HepG2 (cell line): ENCODE results near the gene VRK2. TPM values are rescaled to one million over a fixed set of nuclear protein-coding genes. Genes with fewer than 3 reads are reported as not detected.

Experiments
- HOXA3 ChIP-seq: sonication (generic); formaldehyde crosslinking; IDR thresholded peaks from 2 replicates; pipeline ENCODE4 v1.5.0; 2020; ENCODE audit warnings: missing genetic modification reagents
- HOXA7 ChIP-seq: sonication (generic); formaldehyde crosslinking; IDR thresholded peaks from 2 replicates; pipeline ENCODE4 v1.8.1; 2022; ENCODE audit warnings: mild to moderate bottlenecking, missing genetic modification reagents, moderate library complexity
- JDP2 ChIP-seq: sonication (generic); formaldehyde crosslinking; IDR thresholded peaks from 2 replicates; pipeline ENCODE4 v1.8.1; 2022; ENCODE audit warnings: missing genetic modification reagents, borderline replicate concordance
- NCOA5 ChIP-seq: sonication (generic); formaldehyde crosslinking; IDR thresholded peaks from 2 replicates; pipeline ENCODE4 v1.4.0; 2020; ENCODE audit warnings: missing genetic modification reagents
- PAX8 ChIP-seq: sonication (generic); formaldehyde crosslinking; IDR thresholded peaks from 2 replicates; pipeline ENCODE4 v1.8.0; 2022; ENCODE audit warnings: mild to moderate bottlenecking, missing genetic modification reagents, borderline replicate concordance
- PRDM10 ChIP-seq: sonication (generic); formaldehyde crosslinking; IDR thresholded peaks from 2 replicates; pipeline ENCODE4 v1.4.0; 2020; ENCODE audit warnings: low read depth, missing genetic modification reagents
- RFXANK ChIP-seq: IDR thresholded peaks from 2 replicates; pipeline ENCODE4 v1.6.1; 2016
- TCF7L2 ChIP-seq: IDR thresholded peaks from 2 replicates; pipeline ENCODE4 v1.6.1; 2011; ENCODE audit warnings: mild to moderate bottlenecking, low read depth, low read length, moderate library complexity
- THYN1 ChIP-seq: sonication (generic); formaldehyde crosslinking; IDR thresholded peaks from 2 replicates; pipeline ENCODE4 v1.8.1; 2023; ENCODE audit warnings: low read depth, mild to moderate bottlenecking, moderate library complexity, missing genetic modification reagents, borderline replicate concordance
- ZC3H13 ChIP-seq: sonication (generic); formaldehyde crosslinking; IDR thresholded peaks from 2 replicates; pipeline ENCODE4 v1.8.1; 2023; ENCODE audit warnings: mild to moderate bottlenecking, missing genetic modification reagents, moderate library complexity
- ZEB1 ChIP-seq: IDR thresholded peaks from 2 replicates; pipeline ENCODE4 v1.6.1; 2012; ENCODE audit warnings: mild to moderate bottlenecking, low read depth, inconsistent platforms; ENCODE audit not compliant: insufficient replicate concordance
- ZNF101 ChIP-seq: sonication (generic); formaldehyde crosslinking; IDR thresholded peaks from 2 replicates; pipeline ENCODE4 v1.4.0; 2020; ENCODE audit warnings: mild to moderate bottlenecking, low read depth, missing genetic modification reagents, borderline replicate concordance
- ZNF143 ChIP-seq: sonication (generic); formaldehyde crosslinking; IDR thresholded peaks from 2 replicates; pipeline ENCODE4 v1.4.0; 2020; ENCODE audit warnings: missing genetic modification reagents
- ZNF205 ChIP-seq: IDR thresholded peaks from 2 replicates; pipeline ENCODE4 v1.6.1; 2018; ENCODE audit warnings: missing biosample characterization, missing genetic modification reagents
- ZNF225 ChIP-seq: sonication (generic); formaldehyde crosslinking; IDR thresholded peaks from 2 replicates; pipeline ENCODE4 v1.4.0; 2020; ENCODE audit warnings: mild to moderate bottlenecking, missing genetic modification reagents
- ZNF431 ChIP-seq: sonication (generic); formaldehyde crosslinking; IDR thresholded peaks from 2 replicates; pipeline ENCODE4 v1.9.0; 2022; ENCODE audit warnings: missing genetic modification reagents, low read depth, mild to moderate bottlenecking, borderline replicate concordance
- ZSCAN9 ChIP-seq: IDR thresholded peaks from 2 replicates; pipeline ENCODE4 v1.6.1; 2016; ENCODE audit warnings: borderline replicate concordance
- ZXDC ChIP-seq: sonication (generic); formaldehyde crosslinking; IDR thresholded peaks from 2 replicates; pipeline ENCODE4 v1.5.0; 2020; ENCODE audit warnings: mild to moderate bottlenecking, missing genetic modification reagents
- polyA plus RNA-seq, 8 experiments: library from polyadenylated mRNA; depleted of rRNA in 3 of 8; stranded (reverse) in 7 of 8; unstranded in 1 of 8; fragments of >200 nt; fragmentation: Illumina TruSeq in 4 of 8; extraction: Trizol in 4 of 8; gene quantifications; 2 replicates each; pipeline versions ENCODE4 v1.2.1 to v1.2.3, GENCODE V29; 2011 to 2016; ENCODE audit warnings: low read depth in 4 of 8, missing spikeins in 1 of 8, mixed read lengths in 1 of 8; ENCODE audit not compliant: insufficient read depth in 1 of 8
- total RNA-seq, 5 experiments: library from RNA; depleted of rRNA; stranded (reverse); fragments of >200 nt; fragmentation: Illumina TruSeq; extraction: Trizol; gene quantifications; 2 replicates each; pipeline ENCODE4 v1.2.3, GENCODE V29; 2016; ENCODE audit warnings: low read depth in 1 of 5
- TF ChIP-seq, protein P1 (sequence below): sonication (generic); formaldehyde crosslinking; IDR thresholded peaks from 2 replicates; pipeline ENCODE4 v1.4.0; 2020; ENCODE audit warnings: missing genetic modification reagents, low read depth, mild to moderate bottlenecking, borderline replicate concordance
- TF ChIP-seq, protein P2 (sequence below): sonication (generic); formaldehyde crosslinking; IDR thresholded peaks from 2 replicates; pipeline ENCODE4 v1.5.1; 2020; ENCODE audit warnings: mild to moderate bottlenecking, missing genetic modification reagents, moderate library complexity
- TF ChIP-seq, protein P3 (sequence below): IDR thresholded peaks from 2 replicates; pipeline ENCODE4 v1.6.1; 2012; ENCODE audit warnings: inconsistent platforms

VRK2 gene
- total and polyA plus RNA-seq, 2 of the 13 experiments (the other 11 are each of a cell fraction or from before 2014, with no cell fraction given) = 13.3 to 29.1 TPM

DNA sequence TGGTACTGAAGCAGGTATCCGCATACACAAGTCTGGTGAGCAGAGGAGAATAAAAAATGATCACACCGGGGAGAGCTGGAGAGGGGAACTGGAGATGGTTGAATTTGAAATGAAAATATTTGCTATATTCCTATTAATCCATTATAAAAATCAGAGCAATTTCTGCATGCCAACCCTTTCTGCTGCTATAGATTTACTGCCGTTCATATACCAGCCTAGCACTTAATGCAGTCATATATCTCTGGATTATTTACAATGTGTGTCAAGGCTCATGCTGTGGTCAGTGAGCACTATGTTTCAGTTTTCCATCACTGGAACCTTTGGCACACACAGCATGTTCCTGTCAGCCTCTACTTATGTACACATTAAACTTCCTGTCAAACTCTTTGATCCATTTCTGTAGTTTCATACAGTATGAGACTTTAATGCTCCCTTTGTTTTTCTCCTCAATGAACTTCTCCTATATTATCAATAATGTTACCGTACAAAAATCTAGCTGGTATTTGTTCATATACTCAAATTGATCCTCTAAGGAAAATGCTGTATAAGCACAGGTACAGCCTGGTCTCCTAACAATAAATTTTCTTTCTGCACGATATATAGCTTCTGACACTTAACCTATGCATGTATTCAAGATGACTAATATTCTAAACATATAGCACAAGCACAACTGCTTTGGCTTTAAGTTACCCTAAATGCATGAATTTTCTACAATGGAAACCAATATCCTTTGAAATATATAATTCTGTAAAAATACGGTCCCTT is 157.8 kb downstream of the VRK2 start (continued):
- TF ChIP-seq NCOA5 = no peak
- TF ChIP-seq, protein P1, sequence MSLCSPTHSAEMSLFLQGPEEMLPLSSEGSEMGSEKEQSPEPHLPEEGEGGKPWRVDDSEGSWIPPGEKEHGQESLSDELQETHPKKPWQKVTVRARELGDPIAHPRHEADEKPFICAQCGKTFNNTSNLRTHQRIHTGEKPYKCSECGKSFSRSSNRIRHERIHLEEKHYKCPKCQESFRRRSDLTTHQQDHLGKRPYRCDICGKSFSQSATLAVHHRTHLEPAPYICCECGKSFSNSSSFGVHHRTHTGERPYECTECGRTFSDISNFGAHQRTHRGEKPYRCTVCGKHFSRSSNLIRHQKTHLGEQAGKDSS (CRISPR knock-in tag) = peak; percentile 62; the same call in 1 of the 2 replicates
- no peak for TF ChIP-seq ZC3H13 (CRISPR knock-in tag)
- no peak for TF ChIP-seq PAX8 (CRISPR knock-in tag)
- TF ChIP-seq ZNF143 = no peak
- no peak for TF ChIP-seq THYN1
- TF ChIP-seq ZSCAN9 (CRISPR knock-in tag) = peak; percentile 36; the same call in 1 of the 2 replicates
- no peak for TF ChIP-seq JDP2
- TF ChIP-seq, protein P2, sequence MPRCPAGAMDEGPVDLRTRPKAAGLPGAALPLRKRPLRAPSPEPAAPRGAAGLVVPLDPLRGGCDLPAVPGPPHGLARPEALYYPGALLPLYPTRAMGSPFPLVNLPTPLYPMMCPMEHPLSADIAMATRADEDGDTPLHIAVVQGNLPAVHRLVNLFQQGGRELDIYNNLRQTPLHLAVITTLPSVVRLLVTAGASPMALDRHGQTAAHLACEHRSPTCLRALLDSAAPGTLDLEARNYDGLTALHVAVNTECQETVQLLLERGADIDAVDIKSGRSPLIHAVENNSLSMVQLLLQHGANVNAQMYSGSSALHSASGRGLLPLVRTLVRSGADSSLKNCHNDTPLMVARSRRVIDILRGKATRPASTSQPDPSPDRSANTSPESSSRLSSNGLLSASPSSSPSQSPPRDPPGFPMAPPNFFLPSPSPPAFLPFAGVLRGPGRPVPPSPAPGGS = no peak
- no peak for TF ChIP-seq HOXA7 (CRISPR knock-in tag)
- no peak for TF ChIP-seq TCF7L2
- no peak for TF ChIP-seq PRDM10
- no peak for TF ChIP-seq ZNF101 (CRISPR knock-in tag)
- no peak for TF ChIP-seq ZNF225
- no peak for TF ChIP-seq ZEB1
- TF ChIP-seq ZNF431 = no peak
- no peak for TF ChIP-seq RFXANK
- TF ChIP-seq ZNF205 (CRISPR knock-in tag) = peak; percentile 80; the same call in 1 of the 2 replicates
- TF ChIP-seq ZXDC (CRISPR knock-in tag) = no peak
- TF ChIP-seq HOXA3 = no peak; the same call in 1 of the 2 replicates
- TF ChIP-seq, protein P3, sequence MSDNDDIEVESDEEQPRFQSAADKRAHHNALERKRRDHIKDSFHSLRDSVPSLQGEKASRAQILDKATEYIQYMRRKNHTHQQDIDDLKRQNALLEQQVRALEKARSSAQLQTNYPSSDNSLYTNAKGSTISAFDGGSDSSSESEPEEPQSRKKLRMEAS = peak; percentile 58; the same call in 1 of the 2 replicates
